ENCODE measurements around the gene PRRC1.

PRRC1 gene

GRCh38 chr5:127514816-127515215 lies 2.6 kb upstream of the PRRC1 start:
- no peak overlapping the region for H3K27ac ChIP-seq
- in situ Hi-C loops (cut with HindIII; ENCODE audit: low pct_ligation_motif_present, low sequenced_read_pairs), result no loop called here
- H3K4me3 ChIP-seq (ENCODE audit: low read depth, low read length), result no peak overlapping the region
- DNase-seq, result no peak
- H3K27me3 ChIP-seq (replicated peaks), result no peaks in the 10 kb centered on the region
- peaks cover 8% of the 10 kb centered on the region for H3K36me3 ChIP-seq (replicated peaks)
- TF ChIP-seq CTCF (IDR thresholded peaks at IDR 0.05; ENCODE audit: low read depth, low read length, missing control alignments), result no peak

DNA sequence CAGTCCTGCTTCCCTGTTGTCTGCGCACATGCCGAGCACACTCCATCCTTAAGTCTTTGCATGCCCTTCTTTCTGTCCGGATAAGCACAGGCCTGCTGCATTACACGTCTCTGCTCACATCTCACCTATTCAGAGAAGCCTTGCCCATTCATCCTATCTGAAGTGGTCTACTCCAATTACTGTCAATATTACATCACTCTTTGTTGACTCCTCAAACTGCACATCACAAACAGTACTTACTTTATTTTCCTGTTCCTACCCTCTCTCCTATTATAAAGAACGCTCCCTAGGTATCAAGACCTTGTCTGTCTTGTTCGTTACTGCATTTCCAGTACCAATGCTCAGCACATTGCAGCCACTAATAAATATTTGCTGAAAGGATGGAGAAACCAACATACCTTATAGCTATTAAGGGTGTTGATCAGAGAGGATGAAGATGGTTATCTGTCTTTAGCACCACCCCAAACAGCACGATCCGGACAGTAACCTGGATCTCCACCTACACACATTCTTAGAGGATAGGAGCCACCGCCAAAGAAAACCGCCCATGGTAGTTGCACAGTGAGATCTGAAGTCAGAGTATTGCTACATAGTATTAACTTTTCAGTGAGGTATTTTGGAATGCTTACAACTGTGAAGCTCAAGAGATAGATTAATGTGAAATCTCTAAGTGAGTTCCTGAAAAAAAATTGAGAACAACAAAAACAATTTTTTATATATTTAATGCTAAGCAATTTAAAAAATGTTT lies 1.6 kb upstream of the PRRC1 start:
- Histone ChIP-seq H3K27ac (no peak overlapping the region), H3K36me3 (replicated peaks) (peaks cover 18% of the 10 kb centered on the region), H3K27me3 (replicated peaks) (no peaks in the 10 kb centered on the region), H3K4me3 (ENCODE audit: low read depth, low read length) (no peak overlapping the region)
- no peak for TF ChIP-seq CTCF (IDR thresholded peaks at IDR 0.05; ENCODE audit: low read depth, low read length, missing control alignments)
- no peak for DNase-seq
- in situ Hi-C loops (cut with HindIII; ENCODE audit: low pct_ligation_motif_present, low sequenced_read_pairs), result no loop called here

GRCh38 chr5:127517110-127517479 lies 345 bp upstream of the PRRC1 start:
- in situ Hi-C loops (cut with HindIII; ENCODE audit: low pct_ligation_motif_present, low sequenced_read_pairs), result no loop called here
- H3K27me3 ChIP-seq (replicated peaks), result no peaks in the 10 kb centered on the region
- TF ChIP-seq CTCF (IDR thresholded peaks at IDR 0.05; ENCODE audit: low read depth, low read length, missing control alignments), result no peak
- H3K36me3 ChIP-seq (replicated peaks), result peaks cover 27% of the 10 kb centered on the region
- H3K27ac ChIP-seq, result no peak overlapping the region
- no peak for DNase-seq
- peak overlapping the region; percentile 58 for H3K4me3 ChIP-seq (ENCODE audit: low read depth, low read length)

DNA sequence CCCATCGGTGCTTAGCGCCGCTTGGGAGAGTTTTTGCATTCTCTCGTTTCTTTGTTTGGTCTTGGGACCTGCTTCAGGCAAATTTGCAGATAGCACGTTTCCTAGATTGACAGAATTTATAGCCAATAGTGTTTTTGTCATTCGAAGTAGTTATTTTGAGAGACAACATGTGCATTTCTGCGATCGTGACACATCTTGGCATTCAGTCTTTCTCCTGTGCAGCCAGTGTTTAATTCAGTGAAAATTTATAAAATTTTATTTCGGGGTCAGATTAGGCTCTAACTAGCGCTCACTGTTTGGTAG lies 830 bp downstream of the PRRC1 start:
- TF ChIP-seq CTCF (IDR thresholded peaks at IDR 0.05; ENCODE audit: low read depth, low read length, missing control alignments), result no peak
- in situ Hi-C loops (cut with HindIII; ENCODE audit: low pct_ligation_motif_present, low sequenced_read_pairs), result no loop called here
- Histone ChIP-seq H3K36me3 (replicated peaks) (peaks cover 28% of the 10 kb centered on the region), H3K27me3 (replicated peaks) (no peaks in the 10 kb centered on the region), H3K27ac (peak overlapping the region; percentile 96), H3K4me3 (ENCODE audit: low read depth, low read length) (peak overlapping the region; percentile 99)
- DNase-seq, result no peak

DNA sequence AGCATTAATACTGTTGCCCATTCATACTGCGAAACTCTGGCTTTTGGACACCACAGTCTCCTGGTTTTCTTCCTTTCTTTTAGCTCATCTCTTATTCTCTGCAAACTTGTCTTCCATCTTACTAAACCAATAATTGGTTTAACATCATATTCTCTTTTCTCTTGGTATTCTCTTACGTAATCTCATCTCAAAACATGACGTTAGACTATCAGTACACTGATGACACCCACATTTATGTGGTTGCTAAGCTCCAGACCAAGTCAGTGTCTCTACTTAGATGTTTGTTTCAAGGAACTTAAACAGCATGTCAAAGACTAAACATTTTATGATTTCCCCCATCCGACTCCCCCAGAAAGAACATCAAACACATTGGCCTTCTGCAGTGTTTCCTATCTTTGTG lies 2.1 kb downstream of the PRRC1 start:
- in situ Hi-C loops (cut with HindIII; ENCODE audit: low pct_ligation_motif_present, low sequenced_read_pairs), result no loop called here

More for the DNA sequence above, 2.1 kb downstream of the PRRC1 start:
- DNase-seq, result peak; percentile 2
- Histone ChIP-seq H3K27ac (no peak overlapping the region), H3K36me3 (replicated peaks) (peaks cover 37% of the 10 kb centered on the region), H3K4me3 (ENCODE audit: low read depth, low read length) (peak overlapping the region; percentile 99), H3K27me3 (replicated peaks) (no peaks in the 10 kb centered on the region)
- no peak for TF ChIP-seq CTCF (IDR thresholded peaks at IDR 0.05; ENCODE audit: low read depth, low read length, missing control alignments)

Data from brain microvascular endothelial cell (primary cell).